Measurements from ENCODE around the gene ANK3.

- TF ChIP-seq, protein P1, sequence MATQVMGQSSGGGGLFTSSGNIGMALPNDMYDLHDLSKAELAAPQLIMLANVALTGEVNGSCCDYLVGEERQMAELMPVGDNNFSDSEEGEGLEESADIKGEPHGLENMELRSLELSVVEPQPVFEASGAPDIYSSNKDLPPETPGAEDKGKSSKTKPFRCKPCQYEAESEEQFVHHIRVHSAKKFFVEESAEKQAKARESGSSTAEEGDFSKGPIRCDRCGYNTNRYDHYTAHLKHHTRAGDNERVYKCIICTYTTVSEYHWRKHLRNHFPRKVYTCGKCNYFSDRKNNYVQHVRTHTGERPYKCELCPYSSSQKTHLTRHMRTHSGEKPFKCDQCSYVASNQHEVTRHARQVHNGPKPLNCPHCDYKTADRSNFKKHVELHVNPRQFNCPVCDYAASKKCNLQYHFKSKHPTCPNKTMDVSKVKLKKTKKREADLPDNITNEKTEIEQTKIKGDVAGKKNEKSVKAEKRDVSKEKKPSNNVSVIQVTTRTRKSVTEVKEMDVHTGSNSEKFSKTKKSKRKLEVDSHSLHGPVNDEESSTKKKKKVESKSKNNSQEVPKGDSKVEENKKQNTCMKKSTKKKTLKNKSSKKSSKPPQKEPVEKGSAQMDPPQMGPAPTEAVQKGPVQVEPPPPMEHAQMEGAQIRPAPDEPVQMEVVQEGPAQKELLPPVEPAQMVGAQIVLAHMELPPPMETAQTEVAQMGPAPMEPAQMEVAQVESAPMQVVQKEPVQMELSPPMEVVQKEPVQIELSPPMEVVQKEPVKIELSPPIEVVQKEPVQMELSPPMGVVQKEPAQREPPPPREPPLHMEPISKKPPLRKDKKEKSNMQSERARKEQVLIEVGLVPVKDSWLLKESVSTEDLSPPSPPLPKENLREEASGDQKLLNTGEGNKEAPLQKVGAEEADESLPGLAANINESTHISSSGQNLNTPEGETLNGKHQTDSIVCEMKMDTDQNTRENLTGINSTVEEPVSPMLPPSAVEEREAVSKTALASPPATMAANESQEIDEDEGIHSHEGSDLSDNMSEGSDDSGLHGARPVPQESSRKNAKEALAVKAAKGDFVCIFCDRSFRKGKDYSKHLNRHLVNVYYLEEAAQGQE (IDR thresholded peaks at IDR 0.05; ENCODE audit: insufficient read depth in 1 of 2, low read depth in 2 of 2, low read length in 2 of 2), result no peak
- TF ChIP-seq POLR2AphosphoS5 (IDR thresholded peaks at IDR 0.05; ENCODE audit: low read depth, low read length), result no peak
- no peak for TF ChIP-seq SIN3A (IDR thresholded peaks at IDR 0.05; ENCODE audit: borderline replicate concordance, insufficient read depth, low read length)
- no peak for TF ChIP-seq TAF1 (IDR thresholded peaks at IDR 0.05; ENCODE audit: borderline replicate concordance, insufficient read depth, low read length)
- no peak for TF ChIP-seq FOXP2 (optimal IDR thresholded peaks at IDR 0.05; ENCODE audit: borderline replicate concordance, extremely low read depth, extremely low read length, insufficient read depth)
Measured at GRCh38 chr10:60283397-60283796, 106.3 kb downstream of the ANK3 start.
